Upper lobe of left lung (tissue), 6 donors: ENCODE results near the gene SLC35F3. TPM values are rescaled to one million over a fixed set of nuclear protein-coding genes. Genes with fewer than 3 reads are reported as not detected.

Experiments
- ATAC-seq, 2 donors: fragments of 200-7000 bp; cut with Tn5 transposase; one replicate each; pipeline ENCODE4 v1.9.1; 2022; ENCODE audit warnings: mild to moderate bottlenecking in 2 of 2, moderate library complexity in 2 of 2; ENCODE audit not compliant: low FRiP score in 2 of 2
- DNase-seq, 2 donors: peaks; one replicate each; pipeline ENCODE4 v3.0.0-alpha.2; 2019 to 2020
- H3K27ac ChIP-seq, 4 donors: fragments of 200-600 bp; sonication (generic); one replicate each; pipeline ENCODE4 v1.5.1; 2016 to 2019
- H3K27me3 ChIP-seq, 4 donors: fragments of 200-600 bp; sonication (generic); one replicate each; pipeline ENCODE4 v1.5.1; 2017 to 2019
- H3K36me3 ChIP-seq, 4 donors: fragments of 200-600 bp; sonication (generic); one replicate each; pipeline ENCODE4 v1.5.1; 2016 to 2019
- H3K4me1 ChIP-seq, 4 donors: fragments of 200-600 bp; sonication (generic); one replicate each; pipeline ENCODE4 v1.5.1; 2018 to 2019
- H3K4me3 ChIP-seq, 4 donors: fragments of 200-600 bp; sonication (generic); one replicate each; pipeline ENCODE4 v1.5.1; 2017 to 2019; ENCODE audit warnings: mild to moderate bottlenecking in 2 of 4, moderate library complexity in 1 of 4
- H3K9me3 ChIP-seq, 4 donors: fragments of 200-600 bp; sonication (generic); one replicate each; pipeline ENCODE4 v1.5.1; 2018 to 2019
- CTCF ChIP-seq, 6 experiments: fragments of 450-650 bp in 4 of 6; fragments of 200-600 bp in 2 of 6; sonication (generic) in 2 of 6; IDR thresholded peaks; one replicate each; pipeline ENCODE4 v1.5.1; 2016 to 2019; ENCODE audit warnings: antibody characterized with exemption in 6 of 6
- EP300 ChIP-seq, 4 donors: sonication (generic); formaldehyde crosslinking; IDR thresholded peaks; one replicate each; pipeline ENCODE4 v1.5.1; 2017; ENCODE audit warnings: antibody characterized with exemption in 4 of 4, control low read depth in 2 of 4
- POLR2A ChIP-seq, 4 donors: fragments of 450-650 bp; IDR thresholded peaks; one replicate each; pipeline ENCODE4 v1.5.1; 2016 to 2017; ENCODE audit warnings: antibody characterized with exemption in 4 of 4, mild to moderate bottlenecking in 2 of 4
- POLR2AphosphoS5 ChIP-seq, 2 donors: sonication (generic); formaldehyde crosslinking; IDR thresholded peaks; one replicate each; pipeline ENCODE4 v1.5.1; 2017; ENCODE audit warnings: antibody characterized with exemption in 2 of 2
- WGBS, 2 donors: methylation state at CpG; one replicate each; pipeline ENCODE4 v1.1.5; 2017 to 2018; 5-methylcytosine and 5-hydroxymethylcytosine counted together
- total RNA-seq, 6 donors: library from RNA; depleted of rRNA in 4 of 6; stranded (reverse); fragments of >200 nt in 4 of 6; gene quantifications; one replicate each; pipeline versions ENCODE4 v1.1.0 to v1.2.1, GENCODE V29; 2016 to 2021
- donor health status: DM: no; HTN: no; CAD: no; lungs with moderate emphysema.
- donor health status: DM: no; HTN: yes; CAD: no; lungs with severe emphysema.

Gene SLC35F3
- total RNA-seq, 6 donors from 2014 or later: 0.30 to 1.7 (median 0.40) TPM; not detected in 1

GRCh38 chr1:234270581-234271242 is 366.2 kb downstream of the SLC35F3 start:
- H3K4me3 ChIP-seq: no peak overlapping the region
- H3K27me3 ChIP-seq: no peaks in the 10 kb centered on the region
- no peaks in the 10 kb centered on the region for H3K36me3 ChIP-seq
- ATAC-seq: no peak
- H3K4me1 ChIP-seq: no peaks in the 10 kb centered on the region
- 74 to 84% methylated on average over 6 of the region's 6 CpGs for WGBS, 2 donors
- no peaks in the 10 kb centered on the region for H3K9me3 ChIP-seq
- H3K27ac ChIP-seq: no peak overlapping the region
- no peak for DNase-seq
- TF ChIP-seq POLR2A (IDR thresholded peaks at IDR 0.05): no peak
- no peak for TF ChIP-seq EP300 (IDR thresholded peaks at IDR 0.05)
- no peak for TF ChIP-seq CTCF (IDR thresholded peaks at IDR 0.05)
- TF ChIP-seq POLR2AphosphoS5 (IDR thresholded peaks at IDR 0.05): no peak

DNA sequence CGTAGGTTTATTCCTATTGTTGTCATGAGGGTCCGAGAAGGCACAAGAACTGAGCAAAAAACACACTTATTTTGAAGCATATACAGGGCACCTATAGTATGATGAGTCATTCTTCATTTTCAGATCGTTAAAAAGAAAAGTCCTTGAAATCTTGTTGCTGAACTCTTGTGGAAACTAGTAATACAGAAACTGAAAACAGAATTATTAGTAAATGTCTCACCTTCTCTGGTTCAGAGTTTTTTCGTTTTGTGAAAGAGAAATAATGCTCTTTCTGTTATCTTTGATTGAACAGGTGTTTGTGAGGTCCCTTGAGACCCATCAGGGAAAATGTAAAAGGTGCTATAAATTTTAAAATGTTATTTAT is 366.7 kb downstream of the SLC35F3 start:
- Histone ChIP-seq H3K36me3 (no peaks in the 10 kb centered on the region), H3K4me3 (no peak overlapping the region), H3K4me1 (no peaks in the 10 kb centered on the region), H3K27me3 (no peaks in the 10 kb centered on the region), H3K9me3 (no peaks in the 10 kb centered on the region), H3K27ac (no peak overlapping the region)
- 74 to 75% methylated on average over 4 of the region's 4 CpGs for WGBS, 2 donors
- no peak for DNase-seq
- TF ChIP-seq EP300 (IDR thresholded peaks at IDR 0.05) (no peak), POLR2A (IDR thresholded peaks at IDR 0.05) (no peak), CTCF (IDR thresholded peaks at IDR 0.05) (no peak), POLR2AphosphoS5 (IDR thresholded peaks at IDR 0.05) (no peak)
- no peak for ATAC-seq

GRCh38 chr1:234272656-234273312 is 368.3 kb downstream of the SLC35F3 start:
- TF ChIP-seq POLR2AphosphoS5 (IDR thresholded peaks at IDR 0.05) (no peak), EP300 (IDR thresholded peaks at IDR 0.05) (no peak), CTCF (IDR thresholded peaks at IDR 0.05) (no peak), POLR2A (IDR thresholded peaks at IDR 0.05) (no peak)
- no peaks in the 10 kb centered on the region for H3K4me1 ChIP-seq
- no peak overlapping the region for H3K27ac ChIP-seq
- no peaks in the 10 kb centered on the region for H3K27me3 ChIP-seq
- no peak for ATAC-seq
- WGBS, 2 donors: 89 to 91% methylated on average over 9 of the region's 9 CpGs
- H3K36me3 ChIP-seq: no peaks in the 10 kb centered on the region
- DNase-seq: no peak
- H3K9me3 ChIP-seq: no peaks in the 10 kb centered on the region
- H3K4me3 ChIP-seq: no peak overlapping the region

- Histone ChIP-seq H3K36me3 (no peaks in the 10 kb centered on the region), H3K4me1 (no peaks in the 10 kb centered on the region), H3K9me3 (no peaks in the 10 kb centered on the region), H3K27ac (no peak overlapping the region), H3K4me3 (no peak overlapping the region), H3K27me3 (no peaks in the 10 kb centered on the region)
- DNase-seq (no peak), ATAC-seq (no peak)
- TF ChIP-seq POLR2AphosphoS5 (IDR thresholded peaks at IDR 0.05) (no peak), CTCF (IDR thresholded peaks at IDR 0.05) (no peak), POLR2A (IDR thresholded peaks at IDR 0.05) (no peak), EP300 (IDR thresholded peaks at IDR 0.05) (no peak)
- WGBS, 2 donors: 88 to 89% methylated on average over 6 of the region's 6 CpGs
Measured at GRCh38 chr1:234273981-234274380, 369.5 kb downstream of the SLC35F3 start.
